ENCODE data around the gene SNAP47.

- TF ChIP-seq, protein P1, sequence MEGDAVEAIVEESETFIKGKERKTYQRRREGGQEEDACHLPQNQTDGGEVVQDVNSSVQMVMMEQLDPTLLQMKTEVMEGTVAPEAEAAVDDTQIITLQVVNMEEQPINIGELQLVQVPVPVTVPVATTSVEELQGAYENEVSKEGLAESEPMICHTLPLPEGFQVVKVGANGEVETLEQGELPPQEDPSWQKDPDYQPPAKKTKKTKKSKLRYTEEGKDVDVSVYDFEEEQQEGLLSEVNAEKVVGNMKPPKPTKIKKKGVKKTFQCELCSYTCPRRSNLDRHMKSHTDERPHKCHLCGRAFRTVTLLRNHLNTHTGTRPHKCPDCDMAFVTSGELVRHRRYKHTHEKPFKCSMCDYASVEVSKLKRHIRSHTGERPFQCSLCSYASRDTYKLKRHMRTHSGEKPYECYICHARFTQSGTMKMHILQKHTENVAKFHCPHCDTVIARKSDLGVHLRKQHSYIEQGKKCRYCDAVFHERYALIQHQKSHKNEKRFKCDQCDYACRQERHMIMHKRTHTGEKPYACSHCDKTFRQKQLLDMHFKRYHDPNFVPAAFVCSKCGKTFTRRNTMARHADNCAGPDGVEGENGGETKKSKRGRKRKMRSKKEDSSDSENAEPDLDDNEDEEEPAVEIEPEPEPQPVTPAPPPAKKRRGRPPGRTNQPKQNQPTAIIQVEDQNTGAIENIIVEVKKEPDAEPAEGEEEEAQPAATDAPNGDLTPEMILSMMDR (IDR thresholded peaks at IDR 0.05) = no peak
- TF ChIP-seq POLR2AphosphoS2 (conservative IDR thresholded peaks at IDR 0.05; ENCODE audit: low read length) = no peak
- TF ChIP-seq GATA3 (IDR thresholded peaks at IDR 0.05; ENCODE audit: borderline replicate concordance) = no peak
- no peak for TF ChIP-seq ESRRA (IDR thresholded peaks at IDR 0.05; ENCODE audit: borderline replicate concordance, low read length)
- TF ChIP-seq POLR2A (IDR thresholded peaks at IDR 0.05; ENCODE audit: low read length) = no peak
- TF ChIP-seq MAZ (IDR thresholded peaks at IDR 0.05; ENCODE audit: borderline replicate concordance, low read depth, low read length) = no peak
- TF ChIP-seq, protein P2, sequence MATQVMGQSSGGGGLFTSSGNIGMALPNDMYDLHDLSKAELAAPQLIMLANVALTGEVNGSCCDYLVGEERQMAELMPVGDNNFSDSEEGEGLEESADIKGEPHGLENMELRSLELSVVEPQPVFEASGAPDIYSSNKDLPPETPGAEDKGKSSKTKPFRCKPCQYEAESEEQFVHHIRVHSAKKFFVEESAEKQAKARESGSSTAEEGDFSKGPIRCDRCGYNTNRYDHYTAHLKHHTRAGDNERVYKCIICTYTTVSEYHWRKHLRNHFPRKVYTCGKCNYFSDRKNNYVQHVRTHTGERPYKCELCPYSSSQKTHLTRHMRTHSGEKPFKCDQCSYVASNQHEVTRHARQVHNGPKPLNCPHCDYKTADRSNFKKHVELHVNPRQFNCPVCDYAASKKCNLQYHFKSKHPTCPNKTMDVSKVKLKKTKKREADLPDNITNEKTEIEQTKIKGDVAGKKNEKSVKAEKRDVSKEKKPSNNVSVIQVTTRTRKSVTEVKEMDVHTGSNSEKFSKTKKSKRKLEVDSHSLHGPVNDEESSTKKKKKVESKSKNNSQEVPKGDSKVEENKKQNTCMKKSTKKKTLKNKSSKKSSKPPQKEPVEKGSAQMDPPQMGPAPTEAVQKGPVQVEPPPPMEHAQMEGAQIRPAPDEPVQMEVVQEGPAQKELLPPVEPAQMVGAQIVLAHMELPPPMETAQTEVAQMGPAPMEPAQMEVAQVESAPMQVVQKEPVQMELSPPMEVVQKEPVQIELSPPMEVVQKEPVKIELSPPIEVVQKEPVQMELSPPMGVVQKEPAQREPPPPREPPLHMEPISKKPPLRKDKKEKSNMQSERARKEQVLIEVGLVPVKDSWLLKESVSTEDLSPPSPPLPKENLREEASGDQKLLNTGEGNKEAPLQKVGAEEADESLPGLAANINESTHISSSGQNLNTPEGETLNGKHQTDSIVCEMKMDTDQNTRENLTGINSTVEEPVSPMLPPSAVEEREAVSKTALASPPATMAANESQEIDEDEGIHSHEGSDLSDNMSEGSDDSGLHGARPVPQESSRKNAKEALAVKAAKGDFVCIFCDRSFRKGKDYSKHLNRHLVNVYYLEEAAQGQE (IDR thresholded peaks at IDR 0.05) = no peak
- no peak for TF ChIP-seq ZFP36 (IDR thresholded peaks at IDR 0.05; ENCODE audit: borderline replicate concordance, partially characterized antibody)
- TF ChIP-seq, protein P3, sequence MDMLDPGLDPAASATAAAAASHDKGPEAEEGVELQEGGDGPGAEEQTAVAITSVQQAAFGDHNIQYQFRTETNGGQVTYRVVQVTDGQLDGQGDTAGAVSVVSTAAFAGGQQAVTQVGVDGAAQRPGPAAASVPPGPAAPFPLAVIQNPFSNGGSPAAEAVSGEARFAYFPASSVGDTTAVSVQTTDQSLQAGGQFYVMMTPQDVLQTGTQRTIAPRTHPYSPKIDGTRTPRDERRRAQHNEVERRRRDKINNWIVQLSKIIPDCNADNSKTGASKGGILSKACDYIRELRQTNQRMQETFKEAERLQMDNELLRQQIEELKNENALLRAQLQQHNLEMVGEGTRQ (IDR thresholded peaks at IDR 0.05) = no peak
- TF ChIP-seq MAX (IDR thresholded peaks at IDR 0.05) = no peak
These were observed 1.7 kb downstream of the SNAP47 start for GRCh38 chr1:227736814-227737432.
